ENCODE results near the gene ZKSCAN1.

Gene ZKSCAN1

DNA sequence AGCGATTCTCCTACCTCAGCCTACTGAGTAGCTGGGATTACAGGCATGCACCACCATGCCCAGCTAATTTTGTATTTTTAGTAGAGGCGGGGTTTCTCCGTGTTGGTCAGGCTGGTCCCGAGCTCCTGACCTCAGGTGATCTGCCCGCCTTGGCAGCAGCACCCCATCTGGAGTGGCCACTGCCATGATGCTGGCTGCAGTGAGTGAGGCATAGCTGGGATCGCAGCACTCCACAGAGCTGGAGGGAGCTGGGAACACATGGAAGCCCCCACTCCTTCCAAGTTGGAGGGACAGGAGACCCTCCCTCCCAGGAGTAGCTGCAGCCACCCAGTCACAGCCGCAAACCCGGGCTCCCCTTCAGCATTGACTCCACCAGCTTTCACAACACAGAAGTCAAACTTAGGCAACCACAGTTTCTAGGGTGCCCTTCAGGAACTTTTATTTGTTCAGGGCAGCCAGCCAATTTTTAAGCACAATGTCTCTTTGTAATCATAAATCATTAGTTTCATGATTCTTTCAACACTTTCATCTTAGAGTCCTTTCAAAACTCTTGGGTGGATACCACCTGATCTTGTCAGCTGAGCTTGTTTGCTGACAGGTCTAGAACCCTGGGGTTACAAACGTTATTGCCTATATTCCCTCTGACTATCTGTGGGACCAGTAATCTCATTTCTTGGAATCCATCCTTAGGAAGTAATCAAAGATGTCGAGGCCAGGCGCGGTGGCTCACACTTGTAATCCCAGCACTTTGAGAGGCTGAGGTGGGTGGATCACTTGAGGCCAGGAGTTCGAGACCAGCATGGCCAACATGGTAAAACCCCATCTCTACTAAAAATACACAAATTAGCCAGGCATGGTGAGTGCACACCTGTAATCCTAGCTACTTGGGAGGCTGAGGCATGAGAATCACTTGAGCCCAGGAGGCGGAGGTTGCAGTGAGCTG is 2.7 kb upstream of the ZKSCAN1 start:
- 0 out of 2 replicates have a peak, but pooled peaks have one; percentile 14 for TF ChIP-seq NFIC (IDR thresholded peaks at IDR 0.05)

- TF ChIP-seq USF1 (IDR thresholded peaks at IDR 0.05) (no peak), TCF12 (IDR thresholded peaks at IDR 0.05; ENCODE audit: low read depth) (no peak), CEBPB (IDR thresholded peaks at IDR 0.05) (no peak), CREB1 (IDR thresholded peaks at IDR 0.05; ENCODE audit: low read depth) (no peak), EGR1 (IDR thresholded peaks at IDR 0.05) (no peak), RAD21 (IDR thresholded peaks at IDR 0.05; ENCODE audit: low read depth) (no peak), YY1 (IDR thresholded peaks at IDR 0.05; ENCODE audit: low read depth) (no peak), NFIC (IDR thresholded peaks at IDR 0.05) (no peak), ZBTB7A (IDR thresholded peaks at IDR 0.05; ENCODE audit: low read depth) (no peak), TEAD4 (IDR thresholded peaks at IDR 0.05) (no peak), EP300 (IDR thresholded peaks at IDR 0.05; ENCODE audit: borderline replicate concordance) (no peak), FOXM1 (IDR thresholded peaks at IDR 0.05; ENCODE audit: borderline replicate concordance, low read depth) (no peak)
- TF ChIP-seq, protein P1, sequence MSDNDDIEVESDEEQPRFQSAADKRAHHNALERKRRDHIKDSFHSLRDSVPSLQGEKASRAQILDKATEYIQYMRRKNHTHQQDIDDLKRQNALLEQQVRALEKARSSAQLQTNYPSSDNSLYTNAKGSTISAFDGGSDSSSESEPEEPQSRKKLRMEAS (IDR thresholded peaks at IDR 0.05), result no peak
Measured at GRCh38 chr7:100013328-100013676, 2.1 kb upstream of the ZKSCAN1 start.

DNA sequence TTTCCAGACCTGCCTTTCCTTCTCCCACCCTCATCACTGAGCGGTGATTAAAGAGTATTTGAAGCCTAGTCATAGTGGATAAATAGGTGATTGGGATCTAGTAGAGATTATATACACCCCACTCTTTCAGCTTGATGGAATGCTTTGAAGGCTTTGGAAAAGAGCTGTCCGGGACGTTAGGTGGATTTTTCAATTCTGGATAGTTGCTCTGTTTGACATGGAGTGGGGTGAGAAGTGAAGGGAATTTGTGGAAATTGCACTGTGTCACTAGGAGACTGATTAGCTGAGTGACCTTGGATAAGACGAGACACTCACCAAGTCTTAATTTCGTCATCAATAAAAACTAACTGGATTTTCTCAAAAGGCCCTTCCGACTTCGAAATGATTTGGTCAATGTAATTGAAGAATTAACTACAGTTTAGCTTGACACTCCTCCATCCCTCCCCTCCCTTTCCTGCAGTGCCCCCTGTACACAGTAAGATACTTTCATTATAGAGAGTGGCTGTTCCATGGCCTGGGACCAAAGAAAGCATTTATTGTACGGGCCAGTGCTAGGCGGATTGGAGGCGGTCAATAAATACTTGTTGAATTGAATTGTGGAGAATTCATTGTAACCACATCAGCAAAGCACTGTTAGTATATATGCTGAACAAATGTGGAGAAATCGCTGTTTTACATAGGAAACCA is 962 bp downstream of the ZKSCAN1 start:
- TF ChIP-seq, protein P2, sequence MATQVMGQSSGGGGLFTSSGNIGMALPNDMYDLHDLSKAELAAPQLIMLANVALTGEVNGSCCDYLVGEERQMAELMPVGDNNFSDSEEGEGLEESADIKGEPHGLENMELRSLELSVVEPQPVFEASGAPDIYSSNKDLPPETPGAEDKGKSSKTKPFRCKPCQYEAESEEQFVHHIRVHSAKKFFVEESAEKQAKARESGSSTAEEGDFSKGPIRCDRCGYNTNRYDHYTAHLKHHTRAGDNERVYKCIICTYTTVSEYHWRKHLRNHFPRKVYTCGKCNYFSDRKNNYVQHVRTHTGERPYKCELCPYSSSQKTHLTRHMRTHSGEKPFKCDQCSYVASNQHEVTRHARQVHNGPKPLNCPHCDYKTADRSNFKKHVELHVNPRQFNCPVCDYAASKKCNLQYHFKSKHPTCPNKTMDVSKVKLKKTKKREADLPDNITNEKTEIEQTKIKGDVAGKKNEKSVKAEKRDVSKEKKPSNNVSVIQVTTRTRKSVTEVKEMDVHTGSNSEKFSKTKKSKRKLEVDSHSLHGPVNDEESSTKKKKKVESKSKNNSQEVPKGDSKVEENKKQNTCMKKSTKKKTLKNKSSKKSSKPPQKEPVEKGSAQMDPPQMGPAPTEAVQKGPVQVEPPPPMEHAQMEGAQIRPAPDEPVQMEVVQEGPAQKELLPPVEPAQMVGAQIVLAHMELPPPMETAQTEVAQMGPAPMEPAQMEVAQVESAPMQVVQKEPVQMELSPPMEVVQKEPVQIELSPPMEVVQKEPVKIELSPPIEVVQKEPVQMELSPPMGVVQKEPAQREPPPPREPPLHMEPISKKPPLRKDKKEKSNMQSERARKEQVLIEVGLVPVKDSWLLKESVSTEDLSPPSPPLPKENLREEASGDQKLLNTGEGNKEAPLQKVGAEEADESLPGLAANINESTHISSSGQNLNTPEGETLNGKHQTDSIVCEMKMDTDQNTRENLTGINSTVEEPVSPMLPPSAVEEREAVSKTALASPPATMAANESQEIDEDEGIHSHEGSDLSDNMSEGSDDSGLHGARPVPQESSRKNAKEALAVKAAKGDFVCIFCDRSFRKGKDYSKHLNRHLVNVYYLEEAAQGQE (IDR thresholded peaks at IDR 0.05; ENCODE audit: low read depth), result no peak
- TF ChIP-seq NFIC (IDR thresholded peaks at IDR 0.05) (no peak), EGR1 (IDR thresholded peaks at IDR 0.05) (no peak), EP300 (IDR thresholded peaks at IDR 0.05; ENCODE audit: borderline replicate concordance) (no peak), FOXM1 (IDR thresholded peaks at IDR 0.05; ENCODE audit: borderline replicate concordance, low read depth) (no peak)

GRCh38 chr7:100017300-100017699 is 1.9 kb downstream of the ZKSCAN1 start:
- TF ChIP-seq CEBPB (IDR thresholded peaks at IDR 0.05) (no peak), CREB1 (IDR thresholded peaks at IDR 0.05; ENCODE audit: low read depth) (no peak), TCF12 (IDR thresholded peaks at IDR 0.05; ENCODE audit: low read depth) (no peak)

DNA sequence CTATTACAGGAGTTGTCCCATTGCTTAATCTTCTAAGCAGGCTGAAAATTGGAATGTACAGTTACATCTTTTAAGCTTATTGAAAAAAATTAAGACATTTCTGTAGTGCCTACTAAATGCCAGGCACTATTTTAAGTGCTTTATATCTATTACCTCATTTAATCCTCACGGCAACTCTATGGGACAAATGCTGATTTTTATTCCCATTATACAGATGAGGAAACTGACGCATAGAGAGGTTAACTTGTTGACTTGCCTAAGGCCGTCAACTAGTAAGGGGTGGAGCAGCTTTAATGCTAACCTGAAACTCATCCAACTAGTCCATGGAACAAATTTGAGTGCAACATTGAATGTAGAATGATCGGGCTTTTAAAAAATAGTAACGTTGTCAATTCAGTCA is 2.5 kb downstream of the ZKSCAN1 start:
- TF ChIP-seq TAF1 (IDR thresholded peaks at IDR 0.05; ENCODE audit: low read depth) (no peak), TEAD4 (IDR thresholded peaks at IDR 0.05) (no peak), NFIC (IDR thresholded peaks at IDR 0.05) (no peak), YY1 (IDR thresholded peaks at IDR 0.05; ENCODE audit: low read depth) (no peak), USF1 (IDR thresholded peaks at IDR 0.05) (no peak), EGR1 (IDR thresholded peaks at IDR 0.05) (no peak)

DNA sequence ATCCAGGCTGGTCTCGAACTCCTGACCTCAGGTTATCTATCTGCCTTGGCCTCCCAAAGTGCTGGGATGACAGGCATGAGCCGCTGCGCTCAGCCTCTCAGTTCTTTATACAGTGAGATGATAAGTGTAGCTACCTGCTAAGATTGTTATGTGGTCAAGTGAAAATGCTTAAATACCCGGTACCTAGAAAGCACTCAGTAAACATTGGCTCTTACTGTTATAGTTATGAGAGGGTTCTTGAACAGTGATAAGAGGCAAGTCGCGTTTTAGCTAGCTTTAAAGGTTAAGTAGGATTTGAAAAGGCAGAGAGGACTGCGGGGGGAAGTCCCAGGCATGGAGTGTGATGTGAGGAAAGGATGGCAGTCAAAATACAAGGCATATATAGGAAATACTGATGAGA is 4.5 kb downstream of the ZKSCAN1 start:
- TF ChIP-seq, protein P1 (IDR thresholded peaks at IDR 0.05), result no peak
- no peak for TF ChIP-seq CEBPB (IDR thresholded peaks at IDR 0.05)
- TF ChIP-seq, protein P2 (IDR thresholded peaks at IDR 0.05; ENCODE audit: low read depth), result no peak
- no peak for TF ChIP-seq EP300 (IDR thresholded peaks at IDR 0.05; ENCODE audit: borderline replicate concordance)
- no peak for TF ChIP-seq NFIC (IDR thresholded peaks at IDR 0.05)
- no peak for TF ChIP-seq TCF12 (IDR thresholded peaks at IDR 0.05; ENCODE audit: low read depth)
- no peak for TF ChIP-seq CREB1 (IDR thresholded peaks at IDR 0.05; ENCODE audit: low read depth)
- TF ChIP-seq YY1 (IDR thresholded peaks at IDR 0.05; ENCODE audit: low read depth), result no peak

All from Ishikawa (cell line).